K562 treated with DMSO at 1 percent for 48 hours (cell line): ENCODE data around the gene SUCNR1. TPM values are rescaled to one million over a fixed set of nuclear protein-coding genes. Genes with fewer than 3 reads are reported as not detected.

Source experiments
- total RNA-seq: library from RNA; unstranded; fragments of 300-600 nt; gene quantifications from 2 replicates; pipeline ENCODE4 v1.2.3, GENCODE V29; 2022; ENCODE audit warnings: low replicate concordance; ENCODE audit errors: extremely low read depth

Gene SUCNR1, protein sequence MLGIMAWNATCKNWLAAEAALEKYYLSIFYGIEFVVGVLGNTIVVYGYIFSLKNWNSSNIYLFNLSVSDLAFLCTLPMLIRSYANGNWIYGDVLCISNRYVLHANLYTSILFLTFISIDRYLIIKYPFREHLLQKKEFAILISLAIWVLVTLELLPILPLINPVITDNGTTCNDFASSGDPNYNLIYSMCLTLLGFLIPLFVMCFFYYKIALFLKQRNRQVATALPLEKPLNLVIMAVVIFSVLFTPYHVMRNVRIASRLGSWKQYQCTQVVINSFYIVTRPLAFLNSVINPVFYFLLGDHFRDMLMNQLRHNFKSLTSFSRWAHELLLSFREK
- not detected in 2 replicates for total RNA-seq

GRCh38 chr3:151873398-151873797 lies at the start of gene SUCNR1:
TSS of gene SUCNR1 (plus strand) at chr3:151873643. CDS start at chr3:151879893, 6,250 bp downstream.

Other genes starting within 250 kb of the SUCNR1 start
- gene AADACL2, start 139.7 kb upstream of the SUCNR1 start, total RNA-seq = not detected in 2 replicates
- gene AADAC, start 59.5 kb upstream of the SUCNR1 start, total RNA-seq = not detected in 2 replicates